ENCODE measurements around the gene PGRMC1.
"Not testable (repeated sequence)": the region's sequence is repeated elsewhere in the genome, so short reads cannot be mapped to it uniquely, and the experiment has no call there.

PGRMC1 gene

GRCh38 chrX:119235872-119236622 is at the start of gene PGRMC1:
TSS of gene PGRMC1 (plus strand) at chrX:119236285. CDS start at chrX:119236364, 79 bp downstream.
- peak; percentile 83 for DNase-seq

- no peak for DNase-seq
Measured at GRCh38 chrX:119186763-119187162, 49.3 kb upstream of the PGRMC1 start.

- no peak for DNase-seq
Measured at GRCh38 chrX:119187298-119187697, 48.8 kb upstream of the PGRMC1 start.

GRCh38 chrX:119189115-119189514 is 47.0 kb upstream of the PGRMC1 start:
- DNase-seq: no peak

- DNase-seq: no peak
Measured at GRCh38 chrX:119189595-119189994, 46.5 kb upstream of the PGRMC1 start.

GRCh38 chrX:119190091-119190681 is 45.9 kb upstream of the PGRMC1 start:
- DNase-seq: no peak

- DNase-seq: no peak
Measured at GRCh38 chrX:119190831-119191230, 45.3 kb upstream of the PGRMC1 start.

GRCh38 chrX:119194621-119195020 is 41.5 kb upstream of the PGRMC1 start:
- DNase-seq: no peak

GRCh38 chrX:119201570-119201969 is 34.5 kb upstream of the PGRMC1 start:
- DNase-seq: no peak

- DNase-seq: no peak
Measured at GRCh38 chrX:119206203-119206602, 29.9 kb upstream of the PGRMC1 start.

- DNase-seq: not testable (repeated sequence)
Measured at GRCh38 chrX:119207483-119207882, 28.6 kb upstream of the PGRMC1 start.

- DNase-seq: no peak
Measured at GRCh38 chrX:119208401-119209057, 27.6 kb upstream of the PGRMC1 start.

GRCh38 chrX:119210931-119211648 is 25.0 kb upstream of the PGRMC1 start:
- DNase-seq: not testable (repeated sequence)

GRCh38 chrX:119211649-119212014 is 24.5 kb upstream of the PGRMC1 start:
- no peak for DNase-seq

- DNase-seq: no peak
Measured at GRCh38 chrX:119218198-119218597, 17.9 kb upstream of the PGRMC1 start.

- no peak for DNase-seq
Measured at GRCh38 chrX:119222932-119223331, 13.2 kb upstream of the PGRMC1 start.

- DNase-seq: no peak
Measured at GRCh38 chrX:119223783-119224182, 12.3 kb upstream of the PGRMC1 start.

- DNase-seq: no peak
Measured at GRCh38 chrX:119226446-119226845, 9.6 kb upstream of the PGRMC1 start.

GRCh38 chrX:119228512-119229252 is 7.4 kb upstream of the PGRMC1 start:
- no peak for DNase-seq

- DNase-seq: no peak
Measured at GRCh38 chrX:119229253-119229615, 6.9 kb upstream of the PGRMC1 start.

- no peak for DNase-seq
Measured at GRCh38 chrX:119230850-119231249, 5.2 kb upstream of the PGRMC1 start.

GRCh38 chrX:119231936-119232445 is 4.1 kb upstream of the PGRMC1 start:
- DNase-seq: no peak
